Measurements from ENCODE around the gene ARRDC5.

DNA sequence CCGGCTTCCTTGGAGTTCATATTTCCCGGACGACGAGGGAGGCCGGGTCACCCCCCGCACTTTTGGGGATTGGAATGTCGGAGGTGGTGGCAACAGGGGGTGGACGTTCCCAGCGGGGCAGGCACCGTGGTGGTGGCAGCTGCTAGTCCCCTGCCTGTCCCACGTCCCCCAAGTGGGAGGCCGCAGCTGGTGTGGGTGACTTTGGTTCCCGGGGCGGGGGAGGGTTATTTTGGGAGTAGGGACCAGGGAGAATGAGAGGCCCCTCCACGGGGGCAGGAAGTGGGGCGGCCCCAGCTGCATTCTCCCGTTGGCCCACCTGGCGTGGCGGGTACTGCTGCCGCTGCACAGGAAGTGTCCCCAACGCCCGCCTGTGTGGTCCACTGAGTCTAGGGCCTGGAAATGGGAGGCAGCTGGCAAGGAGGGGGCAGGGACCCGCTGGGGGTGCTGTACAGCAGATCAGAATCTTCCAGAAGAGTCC lies 24.2 kb downstream of the ARRDC5 start:
- TF ChIP-seq, protein P1, sequence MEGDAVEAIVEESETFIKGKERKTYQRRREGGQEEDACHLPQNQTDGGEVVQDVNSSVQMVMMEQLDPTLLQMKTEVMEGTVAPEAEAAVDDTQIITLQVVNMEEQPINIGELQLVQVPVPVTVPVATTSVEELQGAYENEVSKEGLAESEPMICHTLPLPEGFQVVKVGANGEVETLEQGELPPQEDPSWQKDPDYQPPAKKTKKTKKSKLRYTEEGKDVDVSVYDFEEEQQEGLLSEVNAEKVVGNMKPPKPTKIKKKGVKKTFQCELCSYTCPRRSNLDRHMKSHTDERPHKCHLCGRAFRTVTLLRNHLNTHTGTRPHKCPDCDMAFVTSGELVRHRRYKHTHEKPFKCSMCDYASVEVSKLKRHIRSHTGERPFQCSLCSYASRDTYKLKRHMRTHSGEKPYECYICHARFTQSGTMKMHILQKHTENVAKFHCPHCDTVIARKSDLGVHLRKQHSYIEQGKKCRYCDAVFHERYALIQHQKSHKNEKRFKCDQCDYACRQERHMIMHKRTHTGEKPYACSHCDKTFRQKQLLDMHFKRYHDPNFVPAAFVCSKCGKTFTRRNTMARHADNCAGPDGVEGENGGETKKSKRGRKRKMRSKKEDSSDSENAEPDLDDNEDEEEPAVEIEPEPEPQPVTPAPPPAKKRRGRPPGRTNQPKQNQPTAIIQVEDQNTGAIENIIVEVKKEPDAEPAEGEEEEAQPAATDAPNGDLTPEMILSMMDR (optimal IDR thresholded peaks at IDR 0.05 in 1 of 3, IDR thresholded peaks at IDR 0.05 in 1 of 3, conservative IDR thresholded peaks at IDR 0.05 in 1 of 3; ENCODE audit: extremely low read depth in 1 of 3, insufficient read depth in 2 of 3, low read length in 3 of 3), result no peak
- no peak for TF ChIP-seq EZH2 (IDR thresholded peaks at IDR 0.05; ENCODE audit: low read length)

Measured in keratinocyte (primary cell).